ENCODE results near the gene METTL1. TPM values are rescaled to one million over a fixed set of nuclear protein-coding genes. Genes with fewer than 3 reads are reported as not detected.

Gene METTL1
- polyA plus RNA-seq, 1 donor: 22.8 TPM

DNA sequence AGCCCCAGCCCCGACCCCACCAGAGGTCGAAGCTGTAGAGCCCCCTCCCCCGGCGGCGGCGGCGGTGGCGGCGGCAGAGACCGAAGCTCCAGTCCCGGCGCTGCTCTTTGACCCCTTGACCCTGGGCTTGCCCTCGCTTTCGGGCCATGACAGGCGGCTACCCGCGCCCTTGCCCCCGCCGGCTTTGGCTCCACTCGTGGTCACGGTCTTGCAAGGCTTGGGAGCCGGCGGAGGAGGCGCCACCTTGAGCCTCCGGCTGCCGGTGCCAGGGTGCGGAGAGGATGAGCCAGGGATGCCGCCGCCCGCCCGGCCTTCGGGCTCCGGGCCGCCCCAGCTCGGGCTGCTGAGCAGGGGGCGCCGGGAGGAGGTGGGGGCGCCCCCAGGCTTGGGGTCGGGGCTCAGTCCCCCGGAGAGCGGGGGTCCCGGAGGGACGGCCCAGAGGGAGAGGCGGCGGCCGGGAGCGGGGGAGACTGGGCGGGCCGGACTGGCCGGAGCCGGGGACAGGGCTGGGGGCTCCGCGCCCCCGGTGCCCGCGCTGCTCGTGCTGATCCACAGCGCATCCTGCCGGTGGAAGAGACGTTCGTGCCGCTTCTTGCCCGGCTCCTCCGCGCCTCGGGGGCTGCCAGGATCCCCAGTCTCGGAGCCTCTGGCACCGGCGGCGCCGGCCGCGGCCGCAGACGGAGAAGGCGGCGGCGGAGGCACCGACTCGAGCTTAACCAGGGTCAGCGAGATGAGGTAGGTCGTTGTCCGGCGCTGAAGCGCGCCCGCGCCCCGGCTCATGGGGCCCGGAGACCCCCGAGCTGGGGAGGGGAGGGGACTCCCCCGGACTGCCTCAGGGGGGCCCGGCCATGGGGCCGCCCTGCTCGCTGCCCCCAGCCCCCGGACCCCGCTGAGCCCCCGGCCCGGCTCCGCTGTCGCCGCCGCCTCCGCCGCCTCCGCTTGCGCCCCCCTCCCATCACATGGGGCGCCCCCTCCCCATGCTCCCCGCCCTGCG lies 34.1 kb downstream of the METTL1 start:
- no peak for DNase-seq
- Histone ChIP-seq H3K36me3 (ENCODE audit: control insufficient read depth, insufficient read depth, low read length) (no peaks in the 10 kb centered on the region), H3K27me3 (ENCODE audit: control insufficient read depth, insufficient read depth, low read length) (peaks cover 97% of the 10 kb centered on the region), H3K9me3 (ENCODE audit: control insufficient read depth, low read depth, low read length) (peaks cover 7% of the 10 kb centered on the region), H3K27ac (ENCODE audit: low read length) (no peak overlapping the region), H3K4me1 (ENCODE audit: control insufficient read depth, insufficient read depth, low read length) (peaks cover 8% of the 10 kb centered on the region), H3K4me3 (ENCODE audit: low read length) (no peak overlapping the region)
- WGBS (ENCODE audit: insufficient coverage, low lambda C conversion rate): no CpG with 5 or more reads among the region's 110 CpGs

DNA sequence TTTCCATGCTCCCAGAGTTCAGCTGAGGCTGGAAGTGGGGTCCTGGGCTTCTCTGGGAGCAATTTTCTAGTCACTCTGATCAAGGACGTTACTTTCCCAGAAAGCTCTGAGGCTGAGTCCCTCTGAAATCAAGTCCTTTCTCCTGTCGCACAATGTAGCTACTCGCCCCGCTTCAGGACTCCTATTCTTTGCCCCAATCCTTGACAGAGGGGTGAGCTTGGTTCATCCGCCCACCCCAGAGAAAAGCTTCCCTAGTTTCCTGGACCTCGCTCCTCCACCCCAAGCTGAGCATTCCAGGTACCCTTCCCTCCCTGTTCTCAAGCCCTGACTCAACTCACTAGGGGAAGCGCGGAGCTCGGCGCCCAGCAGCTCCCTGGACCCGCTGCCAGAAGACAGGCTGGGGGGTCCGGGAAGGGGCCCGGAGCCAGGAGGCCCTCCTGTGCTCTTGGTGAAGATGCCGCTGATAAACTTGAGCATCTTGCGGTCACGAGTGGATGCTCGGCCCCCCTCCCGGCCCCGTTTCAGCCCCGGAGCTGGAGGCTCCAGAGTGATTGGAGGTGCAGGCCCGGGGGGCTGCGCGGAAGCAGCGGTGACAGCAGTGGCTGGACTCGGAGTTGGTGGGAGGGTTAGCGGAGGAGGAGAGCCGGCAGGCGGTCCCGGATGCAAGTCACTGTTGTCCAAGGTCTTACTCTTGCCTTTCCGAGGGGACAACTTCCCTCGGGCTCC lies 35.0 kb downstream of the METTL1 start:
- Histone ChIP-seq H3K4me1 (ENCODE audit: control insufficient read depth, insufficient read depth, low read length) (peaks cover 8% of the 10 kb centered on the region), H3K27ac (ENCODE audit: low read length) (no peak overlapping the region), H3K36me3 (ENCODE audit: control insufficient read depth, insufficient read depth, low read length) (no peaks in the 10 kb centered on the region), H3K4me3 (ENCODE audit: low read length) (no peak overlapping the region), H3K9me3 (ENCODE audit: control insufficient read depth, low read depth, low read length) (peaks cover 7% of the 10 kb centered on the region), H3K27me3 (ENCODE audit: control insufficient read depth, insufficient read depth, low read length) (peaks cover 98% of the 10 kb centered on the region)
- no peak for DNase-seq
- WGBS (ENCODE audit: insufficient coverage, low lambda C conversion rate): no CpG with 5 or more reads among the region's 31 CpGs

DNA sequence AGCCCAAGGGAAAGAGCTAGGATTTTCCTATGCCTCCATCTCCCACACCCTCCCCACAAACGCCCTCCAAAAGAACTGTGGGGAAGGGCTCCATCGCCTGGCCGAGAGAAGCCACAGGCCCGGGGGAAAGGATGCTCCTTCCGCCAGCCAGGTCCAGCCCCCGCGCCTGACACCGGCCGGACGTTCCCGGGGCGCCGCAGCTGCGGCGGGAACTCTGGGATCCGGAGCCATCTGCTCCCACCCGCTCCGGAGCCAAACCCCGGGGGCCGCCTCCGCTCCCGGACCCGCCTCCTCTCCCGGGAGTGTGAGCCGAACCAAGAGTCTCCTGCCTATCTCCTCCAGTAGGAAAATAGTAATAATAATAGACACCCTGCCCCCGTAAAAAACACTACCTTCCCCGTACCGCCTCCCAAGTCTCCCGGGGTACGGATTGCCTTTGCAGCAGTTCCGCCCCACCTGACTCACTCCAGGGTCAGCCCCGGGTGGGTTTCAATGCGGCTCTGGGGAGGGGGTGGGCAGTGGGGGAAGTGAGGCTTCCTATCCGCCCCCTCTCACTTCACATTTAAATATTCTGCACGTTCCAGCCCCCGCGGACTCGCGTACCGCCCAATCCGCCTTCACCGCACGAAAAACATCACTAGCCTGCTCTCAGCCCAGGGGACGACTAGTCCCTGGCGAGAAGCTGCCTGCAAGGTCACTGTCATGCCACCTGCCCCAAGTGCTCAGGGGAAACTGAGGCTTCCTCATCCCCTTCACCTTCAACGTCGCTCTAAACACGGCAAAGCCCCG lies 35.8 kb downstream of the METTL1 start:
- Histone ChIP-seq H3K4me3 (ENCODE audit: low read length) (no peak overlapping the region), H3K27me3 (ENCODE audit: control insufficient read depth, insufficient read depth, low read length) (peaks cover 98% of the 10 kb centered on the region), H3K9me3 (ENCODE audit: control insufficient read depth, low read depth, low read length) (peaks cover 7% of the 10 kb centered on the region), H3K36me3 (ENCODE audit: control insufficient read depth, insufficient read depth, low read length) (no peaks in the 10 kb centered on the region), H3K4me1 (ENCODE audit: control insufficient read depth, insufficient read depth, low read length) (peaks cover 8% of the 10 kb centered on the region), H3K27ac (ENCODE audit: low read length) (no peak overlapping the region)
- no CpG with 5 or more reads among the region's 49 CpGs for WGBS (ENCODE audit: insufficient coverage, low lambda C conversion rate)
- no peak for DNase-seq

DNA sequence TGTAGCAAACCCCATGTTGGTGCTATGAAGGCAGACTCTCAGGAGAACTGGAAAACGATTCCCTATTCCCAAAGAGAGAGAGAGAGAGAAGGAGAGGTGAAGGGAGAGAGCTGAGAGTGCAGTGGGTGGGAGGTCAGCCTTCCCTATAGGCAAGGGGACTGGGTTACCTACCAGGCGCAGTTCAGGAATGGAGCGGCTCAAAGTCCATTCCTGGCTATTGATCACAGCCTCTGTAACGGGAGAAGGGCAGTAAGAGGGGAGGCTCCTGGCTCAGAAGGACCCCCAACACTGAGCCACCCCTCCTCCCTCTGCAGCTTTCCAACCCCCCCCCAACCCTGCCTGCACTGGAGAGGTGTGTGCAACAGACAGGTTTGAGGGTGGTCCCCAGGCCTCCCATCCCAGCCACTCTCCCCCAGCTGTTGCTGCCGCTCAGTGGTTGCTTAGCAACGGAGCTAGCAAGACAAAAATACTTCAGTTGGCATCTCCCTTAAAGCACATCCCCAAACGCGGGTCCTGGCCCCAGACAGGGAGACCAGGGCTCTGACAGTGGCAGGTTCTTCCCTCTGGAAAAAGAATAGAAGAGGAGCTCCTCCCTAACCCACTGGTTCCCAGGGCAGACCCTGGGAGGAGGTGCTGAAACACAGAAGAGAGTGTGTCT lies 36.6 kb downstream of the METTL1 start:
- Histone ChIP-seq H3K27ac (ENCODE audit: low read length) (no peak overlapping the region), H3K9me3 (ENCODE audit: control insufficient read depth, low read depth, low read length) (peaks cover 7% of the 10 kb centered on the region), H3K36me3 (ENCODE audit: control insufficient read depth, insufficient read depth, low read length) (no peaks in the 10 kb centered on the region), H3K4me3 (ENCODE audit: low read length) (no peak overlapping the region), H3K4me1 (ENCODE audit: control insufficient read depth, insufficient read depth, low read length) (peaks cover 8% of the 10 kb centered on the region), H3K27me3 (ENCODE audit: control insufficient read depth, insufficient read depth, low read length) (peaks cover 98% of the 10 kb centered on the region)
- no CpG with 5 or more reads among the region's 8 CpGs for WGBS (ENCODE audit: insufficient coverage, low lambda C conversion rate)
- DNase-seq: no peak

DNA sequence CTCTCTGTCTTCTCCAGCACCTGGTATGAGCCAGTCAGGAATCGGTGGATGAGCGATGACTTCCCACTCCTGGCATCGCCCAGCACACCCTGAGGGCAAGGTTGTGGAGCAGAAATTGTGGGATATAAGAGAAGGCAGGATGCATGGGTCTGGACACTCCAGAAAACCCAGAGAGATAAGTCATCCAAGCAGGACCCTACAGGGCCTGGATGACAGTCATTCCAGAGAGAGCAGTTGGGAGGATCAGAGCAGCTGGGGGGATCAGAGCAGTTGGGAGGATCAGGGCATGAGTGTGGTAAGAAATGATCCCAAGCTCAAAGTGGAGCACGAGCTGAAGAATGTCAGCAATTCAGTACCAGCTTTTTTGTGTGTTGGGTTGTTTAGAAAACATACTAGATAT lies 37.3 kb downstream of the METTL1 start:
- Histone ChIP-seq H3K36me3 (ENCODE audit: control insufficient read depth, insufficient read depth, low read length) (no peaks in the 10 kb centered on the region), H3K27ac (ENCODE audit: low read length) (no peak overlapping the region), H3K4me1 (ENCODE audit: control insufficient read depth, insufficient read depth, low read length) (peaks cover 8% of the 10 kb centered on the region), H3K27me3 (ENCODE audit: control insufficient read depth, insufficient read depth, low read length) (peaks cover 98% of the 10 kb centered on the region), H3K9me3 (ENCODE audit: control insufficient read depth, low read depth, low read length) (peaks cover 7% of the 10 kb centered on the region), H3K4me3 (ENCODE audit: low read length) (no peak overlapping the region)
- WGBS (ENCODE audit: insufficient coverage, low lambda C conversion rate): no CpG with 5 or more reads among the region's 4 CpGs
- DNase-seq: no peak

DNA sequence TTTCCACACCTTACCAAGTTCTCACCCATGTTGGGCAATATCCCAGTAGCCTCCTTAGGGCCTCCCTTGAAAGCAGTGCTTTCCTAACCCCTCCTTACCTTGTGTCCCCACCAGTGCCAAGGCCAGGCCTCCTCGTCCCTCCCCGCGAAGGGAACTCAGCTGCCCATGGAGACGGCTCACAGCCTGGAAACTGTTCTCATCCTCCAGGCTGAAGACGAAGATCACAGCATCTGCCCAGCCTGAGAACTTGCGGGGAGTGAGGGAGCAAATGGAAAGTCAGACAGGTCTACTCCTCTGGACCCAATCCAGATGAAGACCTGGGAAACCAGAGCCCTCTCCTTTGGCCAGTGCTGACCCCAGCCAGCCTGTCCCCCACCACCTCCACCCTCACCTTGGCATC lies 38.0 kb downstream of the METTL1 start:
- peaks cover 7% of the 10 kb centered on the region for H3K9me3 ChIP-seq (ENCODE audit: control insufficient read depth, low read depth, low read length)
- peaks cover 98% of the 10 kb centered on the region for H3K27me3 ChIP-seq (ENCODE audit: control insufficient read depth, insufficient read depth, low read length)
- WGBS (ENCODE audit: insufficient coverage, low lambda C conversion rate): no CpG with 5 or more reads among the region's 6 CpGs
- DNase-seq: no peak
- H3K4me3 ChIP-seq (ENCODE audit: low read length): no peak overlapping the region
- H3K4me1 ChIP-seq (ENCODE audit: control insufficient read depth, insufficient read depth, low read length): peaks cover 8% of the 10 kb centered on the region
- no peak overlapping the region for H3K27ac ChIP-seq (ENCODE audit: low read length)
- no peaks in the 10 kb centered on the region for H3K36me3 ChIP-seq (ENCODE audit: control insufficient read depth, insufficient read depth, low read length)

GRCh38 chr12:57732726-57733593 lies 38.9 kb downstream of the METTL1 start:
- Histone ChIP-seq H3K27ac (ENCODE audit: low read length) (no peak overlapping the region), H3K27me3 (ENCODE audit: control insufficient read depth, insufficient read depth, low read length) (peaks cover 98% of the 10 kb centered on the region), H3K4me3 (ENCODE audit: low read length) (no peak overlapping the region), H3K9me3 (ENCODE audit: control insufficient read depth, low read depth, low read length) (peaks cover 7% of the 10 kb centered on the region), H3K4me1 (ENCODE audit: control insufficient read depth, insufficient read depth, low read length) (peaks cover 8% of the 10 kb centered on the region), H3K36me3 (ENCODE audit: control insufficient read depth, insufficient read depth, low read length) (no peaks in the 10 kb centered on the region)
- WGBS (ENCODE audit: insufficient coverage, low lambda C conversion rate): no CpG with 5 or more reads among the region's 11 CpGs
- no peak for DNase-seq

GRCh38 chr12:57732270-57732669 lies 39.6 kb downstream of the METTL1 start:
- no CpG with 5 or more reads among the region's 4 CpGs for WGBS (ENCODE audit: insufficient coverage, low lambda C conversion rate)
- Histone ChIP-seq H3K4me1 (ENCODE audit: control insufficient read depth, insufficient read depth, low read length) (peaks cover 9% of the 10 kb centered on the region), H3K36me3 (ENCODE audit: control insufficient read depth, insufficient read depth, low read length) (no peaks in the 10 kb centered on the region), H3K9me3 (ENCODE audit: control insufficient read depth, low read depth, low read length) (peaks cover 10% of the 10 kb centered on the region), H3K27ac (ENCODE audit: low read length) (no peak overlapping the region), H3K27me3 (ENCODE audit: control insufficient read depth, insufficient read depth, low read length) (peaks cover 98% of the 10 kb centered on the region), H3K4me3 (ENCODE audit: low read length) (no peak overlapping the region)
- no peak for DNase-seq

DNA sequence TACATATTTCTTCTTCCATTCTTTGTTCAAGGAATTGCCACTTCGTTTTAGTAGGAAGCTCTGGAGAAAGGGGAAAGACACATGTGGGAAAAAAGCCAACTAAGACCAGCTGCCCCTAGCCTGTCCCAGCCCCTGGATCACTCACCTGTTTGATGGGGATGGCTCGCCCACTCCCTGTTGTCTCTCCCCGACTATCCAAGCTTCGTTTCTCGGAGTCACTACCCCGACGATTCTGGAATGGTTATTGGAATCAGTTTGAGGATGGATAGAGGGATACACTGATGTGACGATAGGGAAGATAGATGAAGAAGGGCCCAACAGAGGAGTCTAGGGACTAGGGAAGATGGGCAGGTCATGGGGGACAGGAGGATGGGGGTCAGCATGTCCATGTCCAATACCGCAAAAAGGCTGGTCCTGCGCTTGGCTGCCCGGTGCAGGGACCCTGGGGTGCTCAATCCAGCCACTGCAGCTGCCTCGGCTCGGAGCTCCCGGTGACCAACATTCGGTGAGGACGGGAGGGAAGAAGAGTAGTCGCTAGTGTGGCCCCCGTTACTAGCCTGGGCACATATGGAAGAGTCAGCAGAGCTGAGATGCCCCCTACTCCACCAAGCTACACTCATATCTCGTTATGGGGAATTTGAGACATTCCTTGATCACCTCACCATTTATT lies 40.4 kb downstream of the METTL1 start:
- no CpG with 5 or more reads among the region's 19 CpGs for WGBS (ENCODE audit: insufficient coverage, low lambda C conversion rate)
- Histone ChIP-seq H3K9me3 (ENCODE audit: control insufficient read depth, low read depth, low read length) (peaks cover 13% of the 10 kb centered on the region), H3K4me1 (ENCODE audit: control insufficient read depth, insufficient read depth, low read length) (peaks cover 10% of the 10 kb centered on the region), H3K4me3 (ENCODE audit: low read length) (no peak overlapping the region), H3K27me3 (ENCODE audit: control insufficient read depth, insufficient read depth, low read length) (peaks cover 98% of the 10 kb centered on the region), H3K36me3 (ENCODE audit: control insufficient read depth, insufficient read depth, low read length) (no peaks in the 10 kb centered on the region), H3K27ac (ENCODE audit: low read length) (no peak overlapping the region)
- no peak for DNase-seq
